Stimulated activated CD8-positive, alpha-beta memory T cell treated with anti-CD3 and anti-CD28 coated beads, Interleukin-4, amount 100 ng/mL, for 24 hours (primary cell): Measurements from ENCODE around the gene TXNRD1.
"Not testable (repeated sequence)": the region's sequence is repeated elsewhere in the genome, so short reads cannot be mapped to it uniquely, and the experiment has no call there.

ENCODE experiments used
- DNase-seq: peaks from one replicate; pipeline ENCODE4 v3.0.0-alpha.2; 2020; ENCODE audit warnings: low read depth

The TXNRD1 gene

GRCh38 chr12:104304261-104305009 is 88.9 kb downstream of the TXNRD1 start:
- no peak for DNase-seq

- DNase-seq, result no peak
These were observed 89.8 kb downstream of the TXNRD1 start for GRCh38 chr12:104305349-104305748.

- DNase-seq, result no peak
These were observed 90.8 kb downstream of the TXNRD1 start for GRCh38 chr12:104306376-104306775.

- DNase-seq, result no peak
These were observed 91.5 kb downstream of the TXNRD1 start for GRCh38 chr12:104306943-104307654.

GRCh38 chr12:104307655-104308000 is 92.0 kb downstream of the TXNRD1 start:
- no peak for DNase-seq

GRCh38 chr12:104309446-104309993 is 93.9 kb downstream of the TXNRD1 start:
- DNase-seq, result no peak

- DNase-seq, result no peak
These were observed 95.4 kb downstream of the TXNRD1 start for GRCh38 chr12:104310751-104311633.

- no peak for DNase-seq
These were observed 96.6 kb downstream of the TXNRD1 start for GRCh38 chr12:104312202-104312601.

- DNase-seq, result no peak
These were observed 97.1 kb downstream of the TXNRD1 start for GRCh38 chr12:104312654-104313053.

GRCh38 chr12:104313568-104314241 is 98.1 kb downstream of the TXNRD1 start:
- DNase-seq, result no peak

- no peak for DNase-seq
These were observed 98.6 kb downstream of the TXNRD1 start for GRCh38 chr12:104314242-104314614.

GRCh38 chr12:104315326-104316224 is 100.0 kb downstream of the TXNRD1 start:
- no peak for DNase-seq

GRCh38 chr12:104316936-104317335 is 101.4 kb downstream of the TXNRD1 start:
- no peak for DNase-seq

- DNase-seq, result no peak
These were observed 102.1 kb downstream of the TXNRD1 start for GRCh38 chr12:104317538-104318210.

- no peak for DNase-seq
These were observed 103.4 kb downstream of the TXNRD1 start for GRCh38 chr12:104319028-104319427.

GRCh38 chr12:104319918-104320626 is 104.5 kb downstream of the TXNRD1 start:
- DNase-seq, result no peak

- DNase-seq, result no peak
These were observed 105.0 kb downstream of the TXNRD1 start for GRCh38 chr12:104320627-104321024.

- no peak for DNase-seq
These were observed 106.4 kb downstream of the TXNRD1 start for GRCh38 chr12:104321949-104322348.

GRCh38 chr12:104322533-104322932 is 107.0 kb downstream of the TXNRD1 start:
- not testable (repeated sequence) for DNase-seq

- no peak for DNase-seq
These were observed 108.3 kb downstream of the TXNRD1 start for GRCh38 chr12:104323899-104324298.
